ENCODE measurements around the gene TMEM87A. TPM values are rescaled to one million over a fixed set of nuclear protein-coding genes. Genes with fewer than 3 reads are reported as not detected.

TMEM87A gene
- total and polyA plus RNA-seq, 9 donors = 31.4 to 74.3 (median 43.0) TPM

- H3K4me1 ChIP-seq (ENCODE audit: insufficient read depth) = no peaks in the 10 kb centered on the region
- no peak overlapping the region for H3K4me3 ChIP-seq
- H3K9me3 ChIP-seq = no peaks in the 10 kb centered on the region
- 36 to 41% (median 38%) methylated on average over 1 of the region's 1 CpG for WGBS, 3 donors
- H3K36me3 ChIP-seq = no peaks in the 10 kb centered on the region
- no peak overlapping the region for H3K27ac ChIP-seq
- no peaks in the 10 kb centered on the region for H3K27me3 ChIP-seq
- intact Hi-C loops (cut with DNase I) = no loop called here
- TF ChIP-seq POLR2A (IDR thresholded peaks at IDR 0.05) (no peak), EP300 (IDR thresholded peaks at IDR 0.05) (no peak), CTCF (IDR thresholded peaks at IDR 0.05) (no peak)
- no peak for DNase-seq
These were observed 45.2 kb downstream of the TMEM87A start for GRCh38 chr15:42228036-42228435.

GRCh38 chr15:42226648-42227047, 46.6 kb downstream of the TMEM87A start:
- DNase-seq = no peak
- WGBS, 3 donors = 93 to 98% (median 94%) methylated on average over 5 of the region's 5 CpGs
- H3K4me1 ChIP-seq (ENCODE audit: insufficient read depth) = no peaks in the 10 kb centered on the region
- H3K4me3 ChIP-seq = no peak overlapping the region
- no peaks in the 10 kb centered on the region for H3K36me3 ChIP-seq
- H3K9me3 ChIP-seq = no peaks in the 10 kb centered on the region
- H3K27ac ChIP-seq = no peak overlapping the region
- TF ChIP-seq EP300 (IDR thresholded peaks at IDR 0.05) (no peak), POLR2A (IDR thresholded peaks at IDR 0.05) (no peak), CTCF (IDR thresholded peaks at IDR 0.05) (no peak)
- intact Hi-C loops (cut with DNase I) = no loop called here
- no peaks in the 10 kb centered on the region for H3K27me3 ChIP-seq

GRCh38 chr15:42220216-42220615, 53.0 kb downstream of the TMEM87A start:
- Histone ChIP-seq H3K36me3 (no peaks in the 10 kb centered on the region), H3K27me3 (no peaks in the 10 kb centered on the region), H3K9me3 (no peaks in the 10 kb centered on the region), H3K27ac (no peak overlapping the region), H3K4me1 (ENCODE audit: insufficient read depth) (no peaks in the 10 kb centered on the region), H3K4me3 (no peak overlapping the region)
- intact Hi-C loops (cut with DNase I) = no loop called here
- 48 to 51% (median 50%) methylated on average over 2 of the region's 2 CpGs for WGBS, 3 donors
- TF ChIP-seq CTCF (IDR thresholded peaks at IDR 0.05) = no peak
- TF ChIP-seq POLR2A (IDR thresholded peaks at IDR 0.05) = no peak
- no peak for TF ChIP-seq EP300 (IDR thresholded peaks at IDR 0.05)
- DNase-seq = no peak

GRCh38 chr15:42218953-42219592, 54.2 kb downstream of the TMEM87A start:
- Histone ChIP-seq H3K27ac (no peak overlapping the region), H3K4me3 (no peak overlapping the region)

More at GRCh38 chr15:42218953-42219592, 54.2 kb downstream of the TMEM87A start:
- Histone ChIP-seq H3K9me3 (no peaks in the 10 kb centered on the region), H3K36me3 (no peaks in the 10 kb centered on the region), H3K4me1 (ENCODE audit: insufficient read depth) (no peaks in the 10 kb centered on the region), H3K27me3 (no peaks in the 10 kb centered on the region)
- no peak for DNase-seq
- intact Hi-C loops (cut with DNase I) = no loop called here
- TF ChIP-seq EP300 (IDR thresholded peaks at IDR 0.05) (no peak), CTCF (IDR thresholded peaks at IDR 0.05) (no peak), POLR2A (IDR thresholded peaks at IDR 0.05) (no peak)
- WGBS, 3 donors = 17 to 22% (median 22%) methylated on average over 2 of the region's 2 CpGs

Measured in ovary (tissue), 9 donors.